Activated CD4-positive, alpha-beta memory T cell treated with anti-CD3 and anti-CD28 coated beads for 36 hours (primary cell): Measurements from ENCODE around the gene CTSK. TPM values are rescaled to one million over a fixed set of nuclear protein-coding genes. Genes with fewer than 3 reads are reported as not detected.
A peak's percentile ranks its signal among the peaks of the same experiment; 100 is the strongest.
"Not testable (repeated sequence)": the region's sequence is repeated elsewhere in the genome, so short reads cannot be mapped to it uniquely, and the experiment has no call there.

Source experiments
- CTCF ChIA-PET: fragments of 350-600 bp; sonication (Branson Sonifier 250); formaldehyde crosslinking; loops from one replicate; lab custom pipeline; 2021; ENCODE audit warnings: antibody characterized with exemption, inconsistent platforms; lab: Charles Lee
- POLR2A ChIA-PET: fragments of 350-600 bp; sonication (Branson Sonifier 250); formaldehyde crosslinking; loops from one replicate; lab custom pipeline; 2021; ENCODE audit warnings: antibody characterized with exemption; lab: Charles Lee
- DNase-seq: peaks from one replicate; pipeline ENCODE4 v3.0.0-alpha.2; 2020
- H3K27ac Mint-ChIP-seq: one replicate; pipeline ENCODE4 v1.8.0; 2021; ENCODE audit warnings: mixed read lengths
- H3K27me3 Mint-ChIP-seq: one replicate; pipeline ENCODE4 v1.8.0; 2021; ENCODE audit warnings: mixed read lengths
- H3K36me3 Mint-ChIP-seq: one replicate; pipeline ENCODE4 v1.8.0; 2021; ENCODE audit warnings: mixed read lengths
- H3K4me1 Mint-ChIP-seq: one replicate; pipeline ENCODE4 v1.8.0; 2021; ENCODE audit warnings: low read depth, mixed read lengths
- H3K4me3 Mint-ChIP-seq: one replicate; pipeline ENCODE4 v1.8.0; 2021; ENCODE audit warnings: mild to moderate bottlenecking, mixed read lengths
- H3K9me3 Mint-ChIP-seq: one replicate; pipeline ENCODE4 v1.8.0; 2021; ENCODE audit warnings: mixed read lengths
- intact Hi-C: fragments of 100-400 bp; cut with micrococcal nuclease; formaldehyde crosslinking; loops from one replicate; pipeline ENCODE4 v1.15.1; 2023
- total RNA-seq, 2 experiments: library from RNA; stranded (reverse); gene quantifications; one replicate each; pipeline ENCODE4 v1.2.3, GENCODE V29; 2021

CTSK gene
- total RNA-seq, 2 experiments from 2014 or later: 1.4 to 1.7 TPM

DNA sequence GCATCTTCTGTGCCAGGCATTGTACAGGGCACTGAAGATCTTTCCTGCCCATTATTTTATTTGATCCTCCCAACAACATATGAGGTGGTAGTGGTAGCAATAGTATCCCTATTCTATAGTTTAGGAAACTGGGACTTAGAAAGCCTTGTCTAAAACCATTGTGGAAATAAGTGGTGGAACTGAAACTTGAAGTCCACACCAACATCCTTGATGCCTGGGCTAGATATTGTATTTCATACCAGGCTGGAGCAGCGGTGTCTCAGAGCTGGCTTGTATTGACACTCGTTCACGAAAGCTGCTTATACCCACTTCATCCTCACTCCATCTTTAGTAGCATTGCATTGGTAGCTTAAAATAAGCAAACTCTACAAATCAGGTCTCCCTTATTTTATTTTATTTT lies 32.8 kb downstream of the CTSK start:
- intact Hi-C loops: no loop called here
- H3K9me3 Mint-ChIP-seq: no peaks in the 10 kb centered on the region
- no peak for DNase-seq
- H3K27ac Mint-ChIP-seq: no peak overlapping the region
- no peaks in the 10 kb centered on the region for H3K36me3 Mint-ChIP-seq
- H3K27me3 Mint-ChIP-seq: no peaks in the 10 kb centered on the region
- CTCF ChIA-PET: interaction anchor here (0.7 kb wide), 1 partner anchor 30 kb away, joined by 5 read pairs; no protein-coding TSS in a partner anchor
- POLR2A ChIA-PET: no interaction called here
- peaks cover 28% of the 10 kb centered on the region for H3K4me1 Mint-ChIP-seq
- no peak overlapping the region for H3K4me3 Mint-ChIP-seq

DNA sequence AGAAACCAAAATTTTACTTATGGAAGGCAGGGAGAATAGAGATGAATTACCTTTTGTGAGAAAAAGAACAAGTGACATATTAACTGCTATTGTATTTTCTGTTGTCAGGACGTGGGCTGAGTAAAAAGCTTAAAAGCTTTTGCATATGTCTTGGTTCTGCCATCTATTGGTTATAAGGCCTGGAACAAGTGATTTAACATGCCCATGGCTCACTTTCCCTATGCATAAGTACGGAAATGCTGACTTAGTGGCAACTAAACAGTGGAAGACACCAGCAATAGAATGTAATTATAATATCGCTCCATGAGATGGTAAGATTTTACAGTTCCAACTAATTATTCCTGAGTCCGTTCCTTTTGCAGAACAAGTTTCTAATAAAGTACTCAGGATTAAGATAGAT lies 35.7 kb downstream of the CTSK start:
- Mint-ChIP-seq H3K4me3 (no peak overlapping the region), H3K27me3 (no peaks in the 10 kb centered on the region), H3K36me3 (no peaks in the 10 kb centered on the region), H3K27ac (no peak overlapping the region), H3K4me1 (peaks cover 22% of the 10 kb centered on the region), H3K9me3 (no peaks in the 10 kb centered on the region)
- DNase-seq: no peak
- intact Hi-C loops: no loop called here
- POLR2A ChIA-PET: no interaction called here
- CTCF ChIA-PET: no interaction called here

DNA sequence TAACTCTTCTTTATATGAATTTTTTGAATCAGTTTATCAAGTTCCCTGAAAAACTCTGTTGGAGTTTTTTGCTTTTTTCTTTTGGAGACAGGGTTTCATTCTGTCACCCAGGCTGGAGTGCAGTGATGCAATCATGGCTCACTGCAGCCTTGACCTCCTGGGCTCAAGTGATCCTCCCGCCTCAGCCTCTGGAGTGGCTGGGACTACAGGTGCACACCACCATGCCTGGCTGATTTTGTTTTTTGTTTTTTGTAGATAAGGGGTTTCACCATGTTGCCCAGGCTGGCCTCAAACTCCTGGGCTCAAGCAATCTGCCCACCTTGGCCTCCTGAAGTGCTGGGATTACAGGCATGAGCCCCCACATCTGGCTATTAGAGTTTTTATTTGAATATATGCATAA lies 40.4 kb downstream of the CTSK start:
- peaks cover 49% of the 10 kb centered on the region for H3K4me1 Mint-ChIP-seq
- H3K27ac Mint-ChIP-seq, DNase-seq, H3K27me3 Mint-ChIP-seq, CTCF ChIA-PET, POLR2A ChIA-PET, H3K36me3 Mint-ChIP-seq, H3K4me3 Mint-ChIP-seq, H3K9me3 Mint-ChIP-seq: not testable (repeated sequence)
- intact Hi-C loops: loop anchor here (5.0 to 10.0 kb wide), 4 partner anchors 73 to 210 kb away; partner anchors contain the start of genes ENSA and GOLPH3L

DNA sequence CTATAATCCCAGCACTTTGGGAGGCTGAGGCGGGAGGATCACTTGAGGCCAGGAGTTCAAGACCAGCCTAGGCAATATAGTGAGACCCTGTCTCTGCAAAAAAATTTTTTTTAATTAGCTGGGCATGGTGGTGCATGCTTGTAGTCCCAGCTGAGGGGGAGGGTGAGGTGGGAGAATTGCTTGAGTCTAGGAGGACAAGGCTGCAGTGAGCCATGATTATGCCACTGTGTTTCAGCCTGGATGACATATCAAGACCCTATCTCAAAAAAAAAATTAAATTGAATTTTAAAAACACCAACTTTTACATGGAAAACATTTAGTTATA lies 42.1 kb downstream of the CTSK start:
- peak overlapping the region; percentile 88 for H3K27ac Mint-ChIP-seq

DNA sequence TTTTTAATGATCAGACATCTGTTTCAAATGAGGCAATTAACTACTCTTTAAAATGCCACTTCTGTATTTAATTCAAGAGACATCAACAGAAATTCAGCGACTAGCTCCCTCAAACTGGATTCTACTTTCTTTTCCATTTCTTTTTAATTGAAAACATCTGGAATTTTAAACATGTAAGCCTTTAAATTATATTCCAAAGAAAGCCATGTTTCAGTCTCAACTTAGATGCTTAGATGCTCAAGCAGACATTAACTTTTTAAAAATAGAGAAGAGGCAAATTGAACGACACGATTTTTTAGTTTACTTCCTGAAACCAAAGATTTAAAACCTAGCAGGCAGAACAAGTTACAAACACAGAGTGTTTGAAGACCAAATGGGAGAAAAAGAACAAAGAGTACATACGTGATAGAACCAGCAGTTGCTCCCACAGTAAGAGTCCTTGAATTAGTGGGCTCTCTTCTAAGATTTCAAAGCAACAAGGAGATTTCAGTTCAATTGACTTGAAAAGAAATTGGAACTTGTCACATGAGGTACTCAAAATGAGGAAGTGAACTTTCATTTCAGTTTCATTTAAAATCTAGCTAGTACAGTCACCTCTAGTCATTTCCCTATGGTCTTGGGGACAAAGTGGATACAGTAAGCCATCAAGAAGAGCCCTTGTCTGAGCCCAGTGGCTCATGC lies 42.6 kb downstream of the CTSK start, which contains the start of gene CTSS:
CTSS (minus strand) TSS at position 483 of the 681 bp plus-strand sequence. CDS start 1,015 bp downstream, outside the sequence.
- H3K9me3 Mint-ChIP-seq: peaks cover 2% of the 10 kb centered on the region
- CTCF ChIA-PET: interaction anchor here (1.7 kb wide), 1 partner anchor 13 kb away, joined by 6 read pairs; no protein-coding TSS in a partner anchor
- intact Hi-C loops: loop anchor here (1.0 to 10.0 kb wide), 6 partner anchors 71 to 212 kb away; partner anchors contain the start of genes ENSA and GOLPH3L
- H3K27ac Mint-ChIP-seq: peak within 1 kb of the TSS; percentile 88
- H3K4me1 Mint-ChIP-seq: peaks cover 45% of the 10 kb centered on the region
- no peaks in the 10 kb centered on the region for H3K27me3 Mint-ChIP-seq
- peaks cover 5% of the 10 kb centered on the region for H3K36me3 Mint-ChIP-seq
- no peak for DNase-seq
- POLR2A ChIA-PET: interaction anchor here (1.4 kb wide), 1 partner anchor 136 kb away, joined by 6 read pairs; the partner anchor contains the start of gene ENSA
- H3K4me3 Mint-ChIP-seq: peak within 1 kb of the TSS; percentile 88

More for the DNA sequence above, 42.1 kb downstream of the CTSK start:
- POLR2A ChIA-PET: interaction anchor here (1.4 kb wide), 1 partner anchor 137 kb away, joined by 6 read pairs; the partner anchor contains the start of gene ENSA
- CTCF ChIA-PET: interaction anchor here (0.6 to 1.7 kb wide), 3 partner anchors 11 to 147 kb away, joined by 3 to 6 read pairs (median 3); no protein-coding TSS in a partner anchor
- H3K27me3 Mint-ChIP-seq, H3K36me3 Mint-ChIP-seq, H3K9me3 Mint-ChIP-seq: not testable (repeated sequence)
- DNase-seq: peak; percentile 37
- Mint-ChIP-seq H3K4me3 (peak overlapping the region; percentile 88), H3K4me1 (peaks cover 49% of the 10 kb centered on the region)
- intact Hi-C loops: loop anchor here (1.0 to 10.0 kb wide), 6 partner anchors 71 to 211 kb away; partner anchors contain the start of genes ENSA and GOLPH3L

DNA sequence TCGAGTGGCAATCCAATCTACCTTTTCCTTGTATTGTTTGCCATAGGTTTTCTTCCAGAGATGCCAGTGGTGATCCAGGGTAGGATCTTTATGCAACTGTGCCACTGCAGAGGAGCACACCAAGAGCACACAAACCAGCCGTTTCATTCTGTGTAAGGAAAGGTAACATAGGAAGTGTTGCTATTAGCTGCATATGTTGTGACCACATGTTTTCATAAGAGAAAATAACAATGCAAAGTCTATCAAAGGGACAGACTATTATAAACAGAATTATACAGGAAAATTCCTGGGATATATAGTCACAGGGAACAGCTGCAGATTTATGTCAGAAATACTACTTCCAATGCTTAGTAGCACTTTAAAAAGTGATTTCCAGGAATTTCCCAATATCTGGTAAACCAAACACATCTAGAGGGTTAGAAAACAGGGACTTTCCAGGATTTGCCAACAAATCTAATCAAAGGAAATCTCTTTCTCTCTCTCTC lies 43.4 kb downstream of the CTSK start:
- Mint-ChIP-seq H3K4me3 (peak overlapping the region; percentile 88), H3K27ac (peak overlapping the region; percentile 88), H3K4me1 (peaks cover 45% of the 10 kb centered on the region), H3K27me3 (no peaks in the 10 kb centered on the region), H3K36me3 (peaks cover 8% of the 10 kb centered on the region), H3K9me3 (peaks cover 5% of the 10 kb centered on the region)
- intact Hi-C loops: loop anchor here (1.0 to 10.0 kb wide), 6 partner anchors 70 to 213 kb away; partner anchors contain the start of genes ENSA and GOLPH3L
- ChIA-PET POLR2A (interaction anchor here (1.1 to 1.4 kb wide), 2 partner anchors 135 to 237 kb away, joined by 3 to 6 read pairs; partner anchors contain the start of gene ENSA), CTCF (interaction anchor here (1.0 to 1.7 kb wide), 2 partner anchors 12 to 158 kb away, joined by 3 to 6 read pairs; no protein-coding TSS in a partner anchor)
- no peak for DNase-seq

DNA sequence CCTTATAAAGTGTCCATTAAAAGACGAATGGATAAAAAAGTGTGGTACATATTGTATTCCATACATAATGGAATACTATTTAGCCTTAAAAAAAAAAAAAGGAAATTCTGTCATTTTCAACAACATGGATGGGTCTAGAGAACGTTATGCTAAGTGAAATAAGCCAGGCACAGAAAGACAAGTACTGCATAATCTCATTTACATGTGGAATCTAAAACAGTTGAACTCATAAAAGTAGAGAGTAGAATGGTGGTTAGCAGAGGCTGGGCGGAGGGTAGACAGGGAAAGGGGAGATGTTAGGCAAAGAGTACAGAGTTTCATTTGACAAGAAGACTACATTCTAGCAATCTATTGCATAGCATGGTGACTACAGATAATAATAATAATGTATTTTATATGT lies 45.0 kb downstream of the CTSK start:
- H3K9me3 Mint-ChIP-seq: peaks cover 5% of the 10 kb centered on the region
- H3K4me3 Mint-ChIP-seq: no peak overlapping the region
- peaks cover 8% of the 10 kb centered on the region for H3K36me3 Mint-ChIP-seq
- no peaks in the 10 kb centered on the region for H3K27me3 Mint-ChIP-seq
- no peak for DNase-seq
- intact Hi-C loops: loop anchor here (10.0 kb wide), 1 partner anchor 68 kb away; the partner anchor contains the start of gene GOLPH3L
- peaks cover 45% of the 10 kb centered on the region for H3K4me1 Mint-ChIP-seq
- CTCF ChIA-PET: interaction anchor here (1.1 kb wide), 1 partner anchor 203 kb away, joined by 3 read pairs; no protein-coding TSS in a partner anchor
- H3K27ac Mint-ChIP-seq: no peak overlapping the region
- POLR2A ChIA-PET: no interaction called here

DNA sequence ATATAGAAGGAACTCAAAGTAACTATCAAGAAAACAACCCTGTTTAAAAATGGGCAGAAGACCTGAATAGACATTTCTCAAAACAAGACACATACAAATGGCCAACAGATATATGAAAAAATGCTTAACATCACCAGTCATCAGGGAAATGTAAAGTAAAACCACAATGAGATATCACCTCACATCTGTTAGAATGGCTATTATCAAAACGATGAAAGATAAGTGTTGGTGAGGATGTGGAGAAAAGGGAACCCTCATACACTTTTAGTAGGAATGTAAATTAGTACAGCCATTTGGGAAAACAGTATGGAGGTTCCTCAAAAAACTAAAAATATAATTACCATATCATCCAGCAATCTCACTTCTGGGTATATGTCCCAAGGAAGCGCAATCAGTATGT lies 45.5 kb downstream of the CTSK start:
- peaks cover 5% of the 10 kb centered on the region for H3K9me3 Mint-ChIP-seq
- intact Hi-C loops: loop anchor here (10.0 kb wide), 1 partner anchor 68 kb away; the partner anchor contains the start of gene GOLPH3L
- peaks cover 10% of the 10 kb centered on the region for H3K36me3 Mint-ChIP-seq
- no peak overlapping the region for H3K4me3 Mint-ChIP-seq
- POLR2A ChIA-PET: no interaction called here
- DNase-seq: no peak
- H3K27me3 Mint-ChIP-seq: no peaks in the 10 kb centered on the region
- H3K4me1 Mint-ChIP-seq: peaks cover 45% of the 10 kb centered on the region
- CTCF ChIA-PET: no interaction called here
- H3K27ac Mint-ChIP-seq: no peak overlapping the region

DNA sequence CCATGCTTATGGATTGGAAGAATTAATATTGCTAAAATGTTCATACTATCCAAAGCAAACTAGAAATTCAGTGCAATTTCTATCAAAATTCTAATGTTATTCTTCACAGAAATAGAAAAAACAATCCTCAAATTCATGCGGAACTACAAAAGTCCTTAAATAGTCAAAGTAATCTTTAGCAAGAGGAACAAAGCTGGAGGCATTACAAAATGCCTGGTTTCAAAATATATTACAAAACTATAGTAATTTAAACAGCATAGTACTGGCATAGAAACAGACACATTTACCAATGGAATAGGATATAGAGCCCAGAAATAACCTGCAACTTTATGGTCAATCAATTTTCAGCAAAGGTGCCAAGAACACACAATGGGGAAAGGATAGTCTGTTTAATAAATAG lies 46.3 kb downstream of the CTSK start:
- CTCF ChIA-PET: no interaction called here
- Mint-ChIP-seq H3K4me3 (no peak overlapping the region), H3K36me3 (peaks cover 11% of the 10 kb centered on the region), H3K27ac (no peak overlapping the region), H3K9me3 (peaks cover 5% of the 10 kb centered on the region), H3K27me3 (no peaks in the 10 kb centered on the region), H3K4me1 (peaks cover 39% of the 10 kb centered on the region)
- intact Hi-C loops: loop anchor here (10.0 kb wide), 1 partner anchor 67 kb away; the partner anchor contains the start of gene GOLPH3L
- DNase-seq: no peak
- POLR2A ChIA-PET: no interaction called here

DNA sequence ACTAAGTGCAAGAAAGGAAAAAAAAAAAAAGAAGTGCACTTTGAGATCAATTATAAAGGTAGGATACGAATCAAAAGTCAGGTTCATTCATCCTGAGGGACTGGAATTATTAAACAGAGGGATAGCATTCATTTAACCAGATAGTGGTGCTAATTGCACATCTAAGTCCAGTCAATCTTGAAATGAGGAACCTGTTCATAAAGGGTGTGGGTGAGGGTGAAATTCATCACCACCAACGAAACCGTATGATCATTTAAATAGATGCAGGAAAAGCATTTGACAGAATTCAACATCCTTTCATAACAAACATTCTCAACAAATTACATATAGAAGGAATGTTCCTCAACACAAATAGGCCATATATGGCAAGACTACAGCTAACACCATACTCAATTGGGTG lies 48.0 kb downstream of the CTSK start:
- POLR2A ChIA-PET: no interaction called here
- no peak overlapping the region for H3K27ac Mint-ChIP-seq
- intact Hi-C loops: loop anchor here (10.0 kb wide), 1 partner anchor 65 kb away; the partner anchor contains the start of gene GOLPH3L
- H3K27me3 Mint-ChIP-seq: no peaks in the 10 kb centered on the region
- peaks cover 5% of the 10 kb centered on the region for H3K9me3 Mint-ChIP-seq
- no peak overlapping the region for H3K4me3 Mint-ChIP-seq
- peaks cover 29% of the 10 kb centered on the region for H3K4me1 Mint-ChIP-seq
- CTCF ChIA-PET: interaction anchor here (0.7 kb wide), 1 partner anchor 109 kb away, joined by 4 read pairs; no protein-coding TSS in a partner anchor
- no peak for DNase-seq
- peaks cover 11% of the 10 kb centered on the region for H3K36me3 Mint-ChIP-seq

DNA sequence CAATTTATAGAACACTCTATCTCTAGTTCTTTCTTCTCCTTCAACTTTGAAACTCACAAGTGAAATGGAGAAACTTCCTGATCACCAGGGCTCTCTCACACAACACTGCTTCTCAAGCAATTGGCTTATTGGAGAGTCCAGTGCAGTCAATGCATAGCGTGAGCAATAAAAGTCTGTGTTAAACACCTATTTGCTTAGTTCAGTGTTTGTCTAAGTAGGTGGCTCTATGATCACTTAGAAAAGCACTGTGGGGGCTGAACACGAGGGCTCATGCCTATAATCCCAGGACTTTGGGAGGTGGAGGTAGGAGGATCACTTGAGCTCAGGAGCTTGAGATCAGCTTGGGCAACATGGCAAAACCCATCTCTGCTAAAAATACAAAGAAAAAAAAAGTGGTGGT lies 54.6 kb downstream of the CTSK start:
- peaks cover 9% of the 10 kb centered on the region for H3K36me3 Mint-ChIP-seq
- no peak overlapping the region for H3K27ac Mint-ChIP-seq
- no peaks in the 10 kb centered on the region for H3K27me3 Mint-ChIP-seq
- no peak overlapping the region for H3K4me3 Mint-ChIP-seq
- no peak for DNase-seq
- H3K9me3 Mint-ChIP-seq: no peaks in the 10 kb centered on the region
- CTCF ChIA-PET: interaction anchor here (1.8 kb wide), 1 partner anchor 12 kb away, joined by 6 read pairs; the partner anchor contains the start of gene CTSS
- intact Hi-C loops: loop anchor here (10.0 kb wide), 1 partner anchor 61 kb away; no protein-coding TSS in a partner anchor
- POLR2A ChIA-PET: no interaction called here
- no peaks in the 10 kb centered on the region for H3K4me1 Mint-ChIP-seq
